DMS 273 (cell line): ENCODE data around the gene PEX26.
A peak's percentile ranks its signal among the peaks of the same experiment; 100 is the strongest.
"Not testable (repeated sequence)": the region's sequence is repeated elsewhere in the genome, so short reads cannot be mapped to it uniquely, and the experiment has no call there.

Source experiments
- DNase-seq: peaks from one replicate; lab custom pipeline; 2025; ENCODE audit not compliant: unreplicated experiment; lab: John Stamatoyannopoulos, UW

The PEX26 gene

DNA sequence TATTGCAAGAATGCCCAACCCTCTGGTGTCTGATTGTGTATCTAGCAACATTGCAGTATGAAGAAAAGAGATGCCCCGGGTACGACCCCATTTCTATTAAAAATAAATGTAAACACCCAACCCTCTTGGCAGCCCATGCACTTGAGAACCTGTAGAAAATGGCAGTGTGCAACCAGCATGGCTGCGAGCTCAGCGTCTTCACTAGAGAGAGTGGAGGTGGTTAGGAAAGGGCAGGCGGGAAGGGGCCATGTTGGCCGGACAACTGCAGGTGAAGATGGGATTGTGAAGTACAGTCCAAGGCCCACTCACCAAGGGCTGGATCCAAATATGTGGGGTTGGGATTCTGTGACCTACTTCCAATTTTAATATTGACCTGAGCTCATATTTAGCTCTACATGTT is 15.9 kb downstream of the PEX26 start:
- no peak for DNase-seq

DNA sequence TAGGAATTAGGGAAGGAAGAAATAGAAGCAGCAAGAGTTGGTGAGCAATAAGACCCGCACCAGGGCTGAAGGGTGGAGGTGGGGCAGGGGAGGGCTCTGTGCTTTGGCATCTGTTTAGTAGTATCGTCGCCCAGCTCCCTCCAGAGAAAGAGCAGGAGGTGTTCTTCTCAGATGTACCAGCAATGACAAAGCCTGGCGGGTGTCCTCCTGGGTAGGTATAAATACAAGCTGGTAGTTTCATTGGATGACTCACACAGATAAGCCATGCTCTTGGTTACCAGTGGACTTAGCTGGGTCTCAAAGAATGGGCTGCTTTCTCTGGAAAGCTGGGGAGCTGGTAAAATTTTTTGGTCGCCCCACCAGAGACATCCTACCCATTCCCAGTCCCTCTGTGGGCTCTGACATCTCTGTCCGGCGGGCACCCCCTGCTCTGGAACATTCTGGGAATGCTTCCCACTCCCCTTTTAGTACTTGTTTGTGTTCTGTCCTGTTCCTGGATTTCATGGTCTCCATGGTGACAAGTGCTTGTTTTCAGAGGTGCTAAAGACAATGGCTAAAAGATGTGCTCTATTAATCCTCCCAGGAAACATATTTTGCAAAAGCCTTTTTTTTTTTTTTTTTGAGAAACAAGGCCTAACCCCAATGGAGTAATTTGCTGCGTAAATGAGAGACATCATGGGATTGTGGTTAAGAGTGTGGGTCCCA is 17.5 kb downstream of the PEX26 start:
- peak; percentile 19 for DNase-seq

DNA sequence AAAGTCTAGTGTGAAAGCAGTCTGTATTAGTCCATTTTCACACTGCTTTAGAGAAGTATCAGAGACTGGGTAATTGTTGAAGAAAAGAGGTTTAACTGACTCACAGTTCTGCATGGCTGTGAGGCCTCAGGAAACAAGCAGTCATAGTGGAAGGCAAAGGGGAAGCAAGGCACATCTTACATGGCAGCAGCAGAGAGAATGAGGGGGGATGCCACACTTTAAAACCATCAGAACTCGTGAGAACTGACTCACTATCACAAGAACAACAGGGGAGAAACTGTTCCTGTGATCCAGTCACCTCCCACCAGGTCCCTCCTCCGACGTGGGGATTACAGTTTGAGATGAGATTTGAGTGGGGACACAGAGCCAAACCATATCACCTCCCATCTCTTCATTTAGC is 19.0 kb downstream of the PEX26 start:
- no peak for DNase-seq

DNA sequence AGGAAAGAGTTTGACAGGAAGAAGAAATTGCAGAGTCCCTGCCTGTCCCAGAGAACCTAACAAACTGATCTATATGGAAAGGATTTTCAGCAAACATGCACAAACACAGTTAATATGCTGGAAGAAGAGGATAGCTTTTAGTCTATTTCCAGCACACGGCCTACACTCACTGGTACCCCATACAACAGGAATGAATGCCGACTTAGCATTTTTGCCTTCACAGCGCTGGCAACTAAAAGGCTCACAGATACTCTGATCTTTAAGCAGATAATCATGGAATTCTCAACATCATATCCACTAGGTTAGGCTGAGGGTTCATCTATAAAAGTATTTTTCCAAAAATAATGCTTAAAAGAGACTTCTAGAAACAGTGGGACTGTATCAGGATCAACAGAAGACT is 23.0 kb downstream of the PEX26 start:
- DNase-seq: no peak

DNA sequence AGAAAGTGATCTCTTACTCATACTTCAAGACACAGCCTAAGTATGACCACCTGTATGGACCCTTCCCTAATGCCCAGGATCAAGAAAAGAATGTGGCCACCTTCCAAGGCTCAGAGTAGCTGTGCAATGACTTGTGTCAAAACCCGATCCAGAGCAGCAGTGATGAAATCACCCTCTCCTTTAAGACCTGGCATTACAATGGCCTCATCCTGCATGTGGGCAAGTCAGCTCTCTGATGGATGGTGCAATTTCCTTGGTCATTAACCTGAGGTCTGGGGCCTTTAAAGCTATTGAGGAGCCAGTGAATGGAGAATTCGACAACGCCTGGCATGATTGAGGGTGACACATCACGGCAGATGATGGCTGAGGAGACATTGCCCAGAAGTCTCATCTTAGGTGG is 23.7 kb downstream of the PEX26 start:
- no peak for DNase-seq

DNA sequence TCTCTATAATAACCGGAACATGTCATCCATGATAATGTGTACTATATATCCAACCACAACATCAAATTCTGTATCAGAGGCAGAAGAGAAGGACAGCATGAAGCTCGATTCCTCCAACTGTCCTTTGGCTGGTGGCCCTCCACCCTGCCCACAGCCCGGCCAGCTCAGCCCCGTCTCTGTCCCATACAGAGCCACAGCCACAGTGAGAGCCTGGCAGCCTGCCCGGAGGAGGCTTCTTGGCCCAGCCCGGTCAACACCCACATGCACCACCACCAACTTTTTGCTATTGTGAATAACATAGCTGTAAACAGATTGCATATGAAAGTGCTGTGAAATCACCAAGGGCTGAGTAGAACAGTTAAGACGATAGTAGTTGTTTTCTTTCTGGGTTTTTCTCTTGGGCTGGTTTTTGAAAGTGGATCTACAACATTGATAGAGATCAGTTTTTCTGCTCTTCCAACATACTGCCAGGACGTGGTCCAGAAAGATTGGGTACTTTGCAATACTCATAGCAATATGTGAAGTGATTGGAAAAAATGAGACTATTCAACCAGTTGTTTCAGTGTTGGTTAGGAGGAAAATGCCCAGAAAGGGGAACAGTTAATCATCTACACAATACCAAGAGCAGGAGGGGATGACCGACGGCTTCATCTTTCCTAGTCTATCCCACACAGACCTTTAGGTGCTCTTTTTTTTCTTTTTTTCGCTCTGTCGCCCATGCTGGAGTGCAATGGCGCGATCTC is 25.9 kb downstream of the PEX26 start:
- no peak for DNase-seq

DNA sequence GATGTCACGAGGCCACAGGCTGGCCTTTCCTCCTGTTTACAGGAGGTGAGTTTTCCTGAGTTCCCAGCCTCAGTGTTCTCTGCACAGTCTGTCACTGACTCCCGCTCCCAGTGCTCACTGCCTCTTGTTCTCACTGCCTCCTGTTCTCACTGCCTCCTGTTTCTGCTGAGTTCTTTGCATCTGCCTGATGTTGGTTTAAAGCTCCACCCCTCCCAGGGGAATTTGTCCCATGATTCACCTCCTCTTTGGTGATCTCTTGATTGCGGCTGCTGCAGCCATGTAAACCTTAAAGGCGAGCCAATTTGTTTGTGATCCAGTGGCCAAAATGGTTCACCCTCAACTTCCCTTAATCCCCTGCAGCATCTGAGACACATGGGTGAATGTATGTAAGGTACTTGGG is 26.8 kb downstream of the PEX26 start:
- DNase-seq: peak; percentile 7

DNA sequence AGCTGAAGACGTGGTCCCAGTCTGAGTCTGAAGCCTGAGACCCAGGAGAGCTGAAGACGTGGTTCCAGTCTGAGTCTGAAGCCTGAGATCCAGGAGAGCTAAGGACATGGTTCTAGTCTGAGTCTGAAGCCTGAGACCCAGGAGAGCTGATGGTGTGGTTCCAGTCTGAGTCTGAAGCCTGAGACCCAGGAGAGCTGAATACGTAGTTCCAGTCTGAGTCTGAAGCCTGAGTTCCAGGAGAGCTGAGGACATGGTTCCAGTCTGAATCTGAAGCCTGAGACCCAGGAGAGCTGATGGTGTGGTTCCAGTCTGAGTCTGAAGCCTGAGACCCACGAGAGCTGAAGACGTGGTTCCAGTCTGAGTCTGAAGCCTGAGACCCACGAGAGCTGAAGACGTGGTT is 28.2 kb downstream of the PEX26 start:
- DNase-seq: not testable (repeated sequence)

DNA sequence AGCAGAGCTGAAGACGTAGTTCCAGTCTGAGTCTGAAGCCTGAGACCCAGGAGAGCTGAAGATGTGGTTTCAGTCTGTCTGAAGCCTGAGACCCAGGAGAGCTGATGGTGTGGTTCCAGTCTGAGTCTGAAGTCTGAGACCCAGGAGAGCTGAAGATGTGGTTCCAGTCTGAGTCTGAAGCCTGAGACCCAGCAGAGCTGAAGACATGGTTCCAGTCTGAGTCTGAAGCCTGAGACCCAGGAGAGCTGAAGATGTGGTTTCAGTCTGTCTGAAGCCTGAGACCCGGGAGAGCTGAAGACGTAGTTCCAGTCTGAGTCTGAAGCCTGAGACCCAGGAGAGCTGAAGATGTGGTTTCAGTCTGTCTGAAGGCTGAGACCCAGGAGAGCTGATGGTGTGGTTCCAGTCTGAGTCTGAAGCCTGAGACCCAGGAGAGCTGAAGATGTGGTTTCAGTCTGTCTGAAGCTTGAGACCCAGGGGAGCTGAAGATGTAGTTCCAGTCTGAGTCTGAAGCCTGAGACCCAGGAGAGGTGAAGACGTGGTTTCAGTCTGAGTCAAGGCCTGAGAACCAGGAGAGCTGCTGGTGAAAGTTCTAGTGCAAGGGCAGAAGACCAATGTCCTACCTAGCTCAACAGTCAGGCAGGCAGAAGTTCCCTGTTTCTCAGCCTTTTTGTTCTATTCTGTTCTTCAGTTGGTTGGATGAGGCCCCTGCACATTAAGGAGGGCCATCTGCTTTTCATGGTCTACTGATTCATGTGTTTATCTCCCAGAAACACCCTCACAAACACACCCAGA is 29.0 kb downstream of the PEX26 start:
- not testable (repeated sequence) for DNase-seq

DNA sequence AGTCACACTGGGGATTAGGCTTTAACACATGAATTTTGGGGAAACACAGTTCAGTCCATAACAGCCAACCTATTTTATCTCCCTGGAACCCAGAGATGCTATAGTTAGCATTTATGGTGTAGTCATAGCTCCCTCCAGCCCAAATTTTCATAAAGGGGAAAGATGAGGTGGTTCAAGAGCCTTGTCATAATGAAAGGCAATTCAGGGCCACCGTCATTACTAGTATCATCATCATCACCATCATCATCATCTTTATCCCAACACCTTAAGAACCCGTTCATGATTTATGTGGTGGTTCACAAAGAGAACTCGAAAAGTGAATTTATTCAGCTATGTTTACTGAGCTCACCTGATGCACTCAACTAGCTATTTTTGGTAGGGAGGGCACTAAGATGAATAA is 30.4 kb downstream of the PEX26 start:
- no peak for DNase-seq

DNA sequence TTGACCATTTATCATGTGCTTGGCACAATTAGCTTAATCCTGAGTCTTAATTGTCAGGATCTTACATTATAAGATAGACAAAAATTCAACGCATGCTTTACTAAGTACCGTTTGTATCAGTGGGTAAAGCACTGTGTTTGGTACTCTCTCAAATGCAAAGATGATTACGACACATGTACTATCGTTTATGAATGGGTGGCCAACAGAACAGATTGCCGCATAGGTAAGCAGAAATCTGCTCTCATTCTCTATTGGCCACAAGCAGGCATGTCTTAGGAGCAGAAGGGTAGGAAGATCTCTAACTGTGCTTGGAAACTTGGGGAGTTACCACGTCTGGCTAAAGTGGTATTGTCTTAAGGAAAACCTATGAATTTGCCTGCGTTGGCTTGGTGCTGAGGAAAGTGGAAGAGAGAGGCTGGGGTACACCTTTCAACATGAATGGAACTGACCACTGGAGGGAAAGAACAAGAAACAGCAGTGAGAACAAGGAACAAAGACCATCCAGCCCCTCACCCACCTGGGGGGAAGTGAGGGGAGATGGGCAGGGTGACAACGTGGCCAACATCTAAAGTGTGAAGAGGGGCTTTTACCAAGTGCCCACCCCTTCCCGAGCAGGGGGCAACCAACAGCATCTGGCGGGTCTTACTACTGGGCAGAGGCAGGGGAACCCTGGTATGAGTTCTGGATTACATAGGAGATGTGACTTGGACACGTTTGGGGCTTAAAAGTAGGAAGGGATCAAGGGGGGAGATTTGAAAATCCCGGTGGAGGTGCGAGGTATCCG is 31.8 kb downstream of the PEX26 start:
- DNase-seq: peak; percentile 26

DNA sequence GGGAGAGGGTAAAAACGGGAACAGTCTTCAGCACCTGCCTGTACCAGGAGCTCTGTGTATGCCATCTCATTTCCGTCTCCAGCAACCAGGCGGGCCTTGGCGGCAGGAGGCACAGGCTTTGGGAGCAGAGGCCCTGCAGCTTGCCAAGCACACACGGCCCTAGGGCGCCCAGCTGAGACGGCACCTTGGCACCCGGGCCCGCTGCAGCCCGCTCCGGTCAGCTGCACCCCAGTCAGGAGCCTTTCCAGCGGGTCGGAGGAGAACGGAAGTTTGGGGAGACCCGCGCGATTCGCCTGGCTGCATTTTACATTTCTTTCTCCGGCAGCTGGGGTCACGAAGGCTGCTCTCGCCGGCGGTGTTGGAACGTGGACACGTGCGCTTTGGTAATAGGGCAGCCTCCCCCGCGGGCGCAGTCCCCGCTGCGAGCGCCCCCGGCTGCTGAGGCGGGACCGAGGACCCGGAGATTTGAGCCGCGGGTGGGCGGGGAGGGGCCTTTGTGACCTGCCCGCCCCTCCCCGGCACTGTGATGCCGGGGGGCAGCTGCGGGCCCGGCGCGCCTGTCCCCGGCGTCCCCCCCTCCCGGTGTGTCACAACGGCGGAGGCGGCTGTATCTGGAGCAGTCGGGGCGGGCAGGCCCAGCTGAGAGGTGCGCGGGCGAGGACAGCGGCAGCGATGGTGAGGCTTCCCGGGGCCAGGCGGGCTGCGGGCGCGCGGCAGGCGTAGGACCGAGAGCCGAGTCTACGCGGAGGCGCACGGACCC is 32.6 kb downstream of the PEX26 start, which contains the start of gene TUBA8:
Gene TUBA8, plus strand, starts transcription at position 616 of the 760 bp plus-strand sequence. Its CDS starts 57 bp downstream, at position 673.
- peak; percentile 72 for DNase-seq

DNA sequence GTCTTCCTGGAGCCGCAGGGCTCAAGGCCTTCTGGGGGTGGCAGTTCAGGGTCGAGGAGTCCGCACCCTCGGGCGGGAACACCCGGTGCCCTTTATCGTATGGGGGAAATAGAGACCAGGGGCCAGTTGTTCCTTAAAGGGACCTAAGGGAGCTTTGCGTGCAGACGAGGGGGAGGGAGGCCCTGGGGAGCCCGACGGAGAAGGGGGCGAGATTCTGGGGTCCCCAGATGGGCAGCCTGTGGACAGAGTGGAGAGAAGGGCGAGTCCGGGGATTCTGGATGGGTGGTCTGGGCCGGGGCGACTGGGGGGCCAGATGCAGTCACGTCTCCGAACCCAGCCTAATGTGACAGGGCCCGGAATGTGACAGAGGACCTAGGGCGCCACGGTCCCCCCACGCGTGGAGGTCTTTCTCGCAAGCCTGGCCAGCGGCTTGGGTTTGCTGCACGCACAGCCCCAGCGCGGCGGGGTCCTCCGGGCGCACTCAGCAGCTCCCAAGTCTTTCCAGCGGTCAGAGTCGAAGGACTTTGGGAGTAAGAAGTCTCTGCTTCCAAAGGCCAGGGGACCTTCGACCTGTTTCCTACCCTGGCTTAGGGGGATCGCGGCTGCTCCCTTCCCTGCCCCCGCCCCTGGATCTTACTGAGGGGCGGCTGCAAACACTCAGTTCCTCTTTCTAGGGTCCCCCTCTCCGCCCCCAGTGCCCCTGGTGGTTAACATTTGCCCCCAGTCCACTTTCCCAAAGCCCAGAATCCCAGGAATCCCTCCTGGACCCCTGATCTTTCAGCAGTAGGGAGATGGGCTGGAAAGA is 33.4 kb downstream of the PEX26 start:
- no peak for DNase-seq

DNA sequence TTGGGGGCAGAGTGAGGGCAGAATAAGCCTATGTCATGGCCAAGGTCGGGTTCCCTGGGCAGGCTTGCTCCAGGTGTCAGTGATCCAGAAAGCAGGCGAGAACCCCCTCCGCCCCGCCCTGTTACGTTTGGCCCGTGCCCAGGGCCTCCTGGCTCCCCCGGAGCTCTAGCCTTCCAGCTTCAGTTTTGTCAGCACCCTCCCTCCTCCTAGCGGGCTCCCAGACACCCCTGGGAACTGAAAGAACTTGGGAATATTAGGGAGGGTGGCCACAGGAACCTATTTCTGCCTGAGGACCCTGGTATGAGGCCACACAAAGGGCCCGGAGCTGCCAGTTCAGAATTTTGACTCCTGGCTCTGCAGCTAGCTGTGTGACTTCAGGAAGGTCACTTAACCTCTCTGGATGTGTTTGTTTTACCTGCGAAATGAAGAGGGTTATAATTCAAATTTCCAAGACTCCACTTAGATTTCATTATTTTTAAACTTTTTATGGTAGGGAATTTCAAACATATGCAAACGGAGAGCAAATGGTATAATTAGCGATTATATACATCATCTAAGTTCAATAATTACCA is 34.1 kb downstream of the PEX26 start:
- DNase-seq: no peak

DNA sequence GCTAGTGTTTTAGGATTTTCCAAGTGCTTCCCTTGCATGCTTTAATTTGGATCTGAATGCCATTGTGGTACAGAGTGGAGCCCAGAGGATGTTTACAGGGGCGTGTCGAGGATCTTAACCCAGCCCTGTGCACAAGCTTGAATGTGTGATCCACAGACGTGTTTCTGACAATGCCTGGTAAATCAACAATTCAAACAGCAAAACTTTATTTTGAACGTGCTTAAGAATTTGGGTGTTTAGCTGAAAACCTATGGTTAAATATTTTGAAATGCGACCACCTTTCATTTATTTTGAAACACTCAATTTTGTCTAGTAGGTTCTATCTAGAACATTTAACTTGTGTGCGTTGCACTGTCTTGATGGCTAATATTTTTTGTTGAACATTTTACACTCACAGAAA is 34.6 kb downstream of the PEX26 start:
- DNase-seq: no peak

DNA sequence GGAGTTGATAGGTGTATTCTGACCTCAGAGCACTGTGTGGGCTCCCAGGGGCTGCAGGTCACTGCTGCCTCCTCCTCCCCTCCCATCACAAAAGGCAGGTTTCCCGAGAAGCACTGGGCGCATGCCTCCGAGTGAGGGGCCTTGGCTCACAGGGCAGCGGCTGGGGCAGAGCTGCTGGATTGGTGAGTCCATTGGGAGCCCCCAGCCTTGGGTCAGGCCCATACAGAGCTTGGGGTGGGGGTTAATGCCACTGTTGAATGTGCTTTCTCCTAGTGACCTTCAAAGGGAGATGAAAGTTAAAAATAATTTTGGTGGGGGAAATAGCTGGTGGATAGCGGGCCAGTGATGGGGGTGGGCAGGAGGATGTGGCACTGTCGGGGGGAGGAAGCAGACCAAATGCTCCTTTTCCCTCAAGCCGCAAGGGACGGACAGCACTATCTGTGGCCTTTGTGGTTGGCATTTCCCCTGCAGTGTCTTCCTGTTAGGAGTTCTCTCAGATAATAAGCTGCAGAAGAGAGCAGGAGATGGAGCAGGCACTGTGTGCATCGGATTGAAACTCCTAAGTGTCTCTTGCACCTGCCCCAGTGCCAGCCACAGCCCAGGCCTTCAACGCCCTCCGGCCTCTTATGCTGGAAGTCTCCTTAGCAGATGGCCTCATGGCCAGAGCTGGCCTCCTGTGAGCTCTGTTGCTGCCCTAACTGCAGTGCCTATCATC is 36.0 kb downstream of the PEX26 start:
- DNase-seq: no peak

DNA sequence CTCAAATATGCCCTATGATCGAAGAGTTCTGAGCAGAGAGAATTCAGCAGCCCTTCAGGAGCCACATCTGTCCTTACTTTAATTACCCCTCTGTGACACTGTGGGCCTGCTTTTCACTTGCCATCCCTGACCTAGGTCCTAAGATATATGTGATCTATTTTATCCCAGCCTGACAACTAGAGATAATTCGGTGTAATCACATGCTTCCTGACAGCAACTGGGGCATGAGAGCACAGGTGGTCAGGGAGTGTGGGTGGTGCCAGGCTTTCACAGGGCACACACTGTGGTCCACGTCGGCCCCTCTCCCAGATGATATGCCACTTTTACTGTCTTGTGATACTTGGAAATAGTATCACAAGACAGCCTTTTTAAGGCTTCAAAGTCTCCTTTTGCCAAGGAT is 36.7 kb downstream of the PEX26 start:
- DNase-seq: no peak

DNA sequence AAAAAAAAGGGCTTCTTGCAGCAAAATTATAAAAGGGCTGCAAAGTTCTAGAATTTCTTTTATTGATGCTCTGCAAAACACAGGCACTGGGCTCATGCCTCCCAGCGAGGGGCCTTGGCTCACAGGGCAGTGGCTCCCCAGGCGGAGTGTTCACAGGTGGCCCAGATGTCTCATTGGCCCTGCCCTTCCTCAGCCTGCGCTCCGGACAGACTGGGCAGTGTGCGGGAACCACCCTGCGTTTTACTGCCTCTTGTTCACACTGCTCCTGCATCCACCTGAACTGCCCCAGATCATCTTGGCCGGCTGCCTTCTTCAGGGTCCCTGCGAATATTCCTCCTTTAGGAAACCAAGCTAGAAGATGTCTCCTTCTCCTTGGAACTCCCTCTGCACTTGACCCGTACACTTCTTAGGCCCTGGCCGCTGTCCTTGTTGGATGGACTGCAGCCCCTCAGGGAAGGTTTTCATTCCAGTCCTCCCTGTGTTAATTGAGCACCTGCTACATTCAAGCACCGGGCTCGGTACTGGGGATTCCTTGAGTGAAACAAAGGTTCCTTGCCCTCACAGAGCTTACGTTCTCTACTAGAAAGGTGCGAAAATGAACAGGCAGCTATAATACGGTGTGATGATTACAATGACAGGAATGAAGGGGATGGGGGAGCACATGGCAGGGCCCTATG is 37.3 kb downstream of the PEX26 start:
- no peak for DNase-seq
